ENCODE data around the gene ZNF576.
"Not testable (repeated sequence)": the region's sequence is repeated elsewhere in the genome, so short reads cannot be mapped to it uniquely, and the experiment has no call there.

The ZNF576 gene

DNA sequence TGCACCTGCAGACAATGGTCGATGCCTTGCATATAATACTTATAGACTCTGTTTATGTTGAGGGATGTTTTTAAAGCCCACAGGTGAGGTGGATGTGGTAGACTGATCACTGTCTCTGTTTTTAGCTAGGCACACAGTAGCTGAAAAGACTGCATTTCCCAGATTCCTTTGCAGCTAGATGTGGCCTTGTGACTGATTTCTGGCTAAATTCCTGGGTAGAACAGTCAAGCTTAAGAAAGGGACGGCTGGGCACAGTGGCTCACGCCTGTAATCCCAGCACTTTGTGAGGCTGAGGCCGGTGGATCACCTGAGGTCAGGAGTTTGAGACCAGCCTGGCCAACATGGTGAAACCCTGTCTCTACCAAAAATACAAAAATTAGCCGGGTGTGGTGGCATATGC, 3.9 kb downstream of the ZNF576 start:
- not testable (repeated sequence) for DNase-seq

GRCh38 chr19:43605875-43606568, 9.6 kb downstream of the ZNF576 start:
- no peak for DNase-seq

- DNase-seq = no peak
Observed at GRCh38 chr19:43606569-43607229, 10.3 kb downstream of the ZNF576 start.

- DNase-seq = no peak
Observed at GRCh38 chr19:43607238-43608205, 11.1 kb downstream of the ZNF576 start.

GRCh38 chr19:43609872-43610271, 13.5 kb downstream of the ZNF576 start:
- DNase-seq = no peak

DNA sequence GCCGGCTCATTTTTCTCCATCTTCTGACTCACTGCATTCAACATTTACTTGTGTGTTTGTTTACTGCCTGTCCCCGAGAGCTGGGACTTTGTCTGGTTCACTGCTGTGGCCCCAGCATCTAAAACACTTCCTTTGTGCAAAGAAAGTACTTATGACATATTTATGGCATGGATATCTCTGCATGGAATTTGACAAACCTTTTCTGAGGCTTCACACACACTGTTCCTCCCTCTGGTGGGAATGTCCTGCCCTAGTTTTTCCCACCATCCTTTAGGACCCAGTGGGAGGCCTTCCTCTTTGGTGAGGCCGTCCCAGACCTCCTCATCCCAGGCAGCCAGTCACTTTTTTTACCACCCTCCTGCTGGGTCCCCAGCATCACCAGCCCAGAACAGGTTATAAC, 14.1 kb downstream of the ZNF576 start:
- DNase-seq = no peak

DNA sequence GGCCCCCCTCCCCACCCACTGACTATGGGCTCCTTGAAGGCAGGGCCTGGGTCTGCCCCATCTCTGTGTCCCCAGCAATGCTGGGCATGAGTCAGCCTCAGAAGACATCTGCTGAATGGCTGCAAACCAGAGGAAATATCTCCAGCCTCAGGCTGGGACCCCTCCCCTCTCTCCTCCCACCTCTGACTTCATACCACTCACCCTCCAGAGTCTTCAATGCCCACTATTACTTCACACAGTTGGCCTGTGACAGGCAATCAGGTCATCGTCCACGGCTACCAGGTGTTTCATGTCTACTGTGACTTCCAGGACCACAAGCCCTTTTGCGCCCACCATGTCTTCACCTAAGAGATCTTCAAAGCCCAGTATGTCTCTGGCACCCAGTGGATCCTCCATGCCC, 15.4 kb downstream of the ZNF576 start, which contains the start of gene SRRM5:
Gene SRRM5, plus strand, starts transcription at position 301 of the 400 bp plus-strand sequence. Its CDS starts 34 bp downstream, at position 335.
- no peak for DNase-seq

DNA sequence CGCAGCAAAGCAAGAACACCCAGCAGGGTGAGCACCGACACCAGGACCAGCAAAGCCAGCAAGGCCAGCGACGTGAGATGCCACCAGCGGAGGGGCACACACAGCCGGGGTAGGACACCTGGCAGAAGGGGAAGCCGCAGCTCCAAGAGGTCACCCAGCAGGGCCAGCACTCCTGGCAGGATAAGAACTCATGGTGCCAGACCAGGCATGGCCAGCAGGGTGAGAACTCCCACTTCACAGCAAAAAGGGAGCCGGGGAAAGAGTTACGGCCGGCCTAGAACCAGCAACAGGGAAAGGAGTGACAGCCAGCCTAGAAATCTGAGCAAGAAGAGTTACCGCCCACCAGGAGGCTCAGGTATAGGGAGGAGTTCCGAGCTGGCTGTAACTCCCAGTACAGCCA, 16.0 kb downstream of the ZNF576 start:
- DNase-seq = no peak

GRCh38 chr19:43616306-43616705, 19.9 kb downstream of the ZNF576 start:
- no peak for DNase-seq

GRCh38 chr19:43616954-43617353, 20.6 kb downstream of the ZNF576 start:
- DNase-seq = no peak

- DNase-seq = peak; percentile 75
Observed at GRCh38 chr19:43618921-43619261, 22.5 kb downstream of the ZNF576 start.

GRCh38 chr19:43619262-43620060, 23.1 kb downstream of the ZNF576 start, which contains the start of gene ZNF428:
Gene ZNF428 (minus strand): TSS chr19:43619629. CDS start chr19:43614304, 5,325 bp downstream.
- DNase-seq = peak; percentile 80

DNA sequence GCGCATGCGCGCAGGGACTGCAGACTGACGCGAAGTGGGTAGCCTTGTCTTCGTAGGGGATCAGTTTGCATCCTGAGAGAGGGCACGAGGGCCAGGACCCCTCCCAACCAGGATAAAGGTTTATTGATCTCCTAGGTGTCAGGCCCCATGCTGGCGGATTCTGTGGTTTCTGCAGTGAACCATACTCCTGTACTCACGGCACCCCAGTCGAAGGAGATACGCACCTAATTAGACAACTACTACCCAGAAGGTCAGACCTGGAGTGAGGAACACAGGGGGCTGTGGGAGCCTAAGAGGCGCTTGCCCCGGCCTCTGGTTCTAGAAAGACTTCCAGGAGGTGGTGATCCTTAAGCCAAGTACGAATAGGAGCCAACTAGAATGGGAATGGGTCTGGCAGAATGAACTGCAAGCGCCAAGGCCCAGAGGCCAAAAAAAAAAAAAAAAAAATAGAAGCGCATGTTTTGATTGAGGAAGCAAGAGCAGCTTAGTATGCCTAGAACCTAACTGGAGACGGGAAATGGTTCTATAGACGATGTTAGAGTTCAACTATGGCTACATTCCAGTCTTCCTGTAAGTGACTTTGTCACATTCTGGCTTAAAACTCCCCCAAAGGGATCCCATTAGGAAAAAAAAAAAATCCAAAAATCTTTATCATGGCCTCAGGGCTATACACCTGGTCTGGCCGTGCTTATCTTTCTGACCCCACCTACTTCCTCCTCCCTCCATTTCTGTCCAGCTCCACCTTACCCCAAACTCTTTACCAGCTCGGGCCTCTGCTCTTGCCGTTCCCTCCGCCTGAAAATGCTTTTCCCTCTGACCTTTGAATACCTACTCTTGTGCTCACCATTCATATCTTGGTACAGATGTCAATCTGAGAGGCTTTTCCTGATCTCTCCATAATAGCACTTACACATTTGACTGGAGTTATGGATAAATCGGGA, 23.9 kb downstream of the ZNF576 start:
- DNase-seq = no peak

- DNase-seq = no peak
Observed at GRCh38 chr19:43622070-43622469, 25.7 kb downstream of the ZNF576 start.

DNA sequence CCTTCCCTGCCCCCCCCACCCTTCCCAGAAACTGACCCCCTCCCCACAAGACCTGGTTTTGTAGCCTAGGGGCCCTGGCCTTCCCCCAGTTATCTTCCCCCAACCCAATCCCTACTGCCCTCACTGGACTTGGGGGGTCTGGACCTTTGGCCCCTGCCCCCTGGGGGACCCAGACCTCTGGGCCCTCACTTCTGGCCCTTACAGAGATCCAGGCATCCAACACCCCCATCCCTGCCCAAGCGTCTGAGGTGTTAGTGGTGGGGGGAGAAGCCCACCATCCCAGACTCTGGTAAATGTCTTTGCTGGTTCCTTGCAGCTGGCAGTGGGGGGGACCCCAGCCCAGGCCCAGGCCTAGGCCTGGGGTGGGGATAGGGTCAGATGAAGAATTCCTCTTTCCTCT, 26.6 kb downstream of the ZNF576 start:
- DNase-seq = no peak

DNA sequence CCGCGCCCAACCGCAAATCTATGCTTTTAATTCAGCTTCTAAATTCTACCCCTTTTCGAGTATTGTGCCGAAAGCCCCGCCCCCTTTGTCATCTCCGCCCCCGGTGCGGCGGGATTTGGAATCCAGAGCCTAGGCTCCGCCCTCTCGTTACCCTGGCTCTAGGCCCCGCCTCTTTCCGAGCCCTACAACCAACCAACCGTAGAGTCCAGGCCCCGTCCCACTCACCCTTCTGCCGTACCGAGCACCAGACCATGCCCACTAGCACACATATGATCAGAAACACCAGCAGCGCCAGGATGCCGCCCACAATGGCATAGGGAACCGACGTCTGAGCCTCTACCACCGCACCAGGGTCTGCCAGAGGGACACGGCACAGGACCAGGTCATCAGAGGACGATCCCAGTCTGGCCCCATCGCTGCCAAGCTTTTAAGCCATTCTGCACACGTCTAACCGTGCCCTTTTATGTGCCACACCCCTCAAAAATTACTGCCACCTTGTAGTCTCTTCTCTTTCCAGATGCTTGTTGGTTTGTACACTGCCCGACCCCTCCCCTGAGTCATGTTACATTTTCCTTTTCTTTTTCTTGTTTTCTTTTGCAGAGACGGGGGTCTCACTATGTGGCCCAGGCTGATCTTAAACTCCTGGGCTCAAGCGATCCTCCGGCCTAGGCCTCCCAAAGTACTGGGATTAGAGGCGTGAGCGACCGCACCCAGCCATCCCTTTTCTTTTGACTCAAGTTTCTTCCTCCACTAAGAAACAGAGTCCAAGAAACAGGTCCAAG, 27.7 kb downstream of the ZNF576 start:
- DNase-seq = no peak

DNA sequence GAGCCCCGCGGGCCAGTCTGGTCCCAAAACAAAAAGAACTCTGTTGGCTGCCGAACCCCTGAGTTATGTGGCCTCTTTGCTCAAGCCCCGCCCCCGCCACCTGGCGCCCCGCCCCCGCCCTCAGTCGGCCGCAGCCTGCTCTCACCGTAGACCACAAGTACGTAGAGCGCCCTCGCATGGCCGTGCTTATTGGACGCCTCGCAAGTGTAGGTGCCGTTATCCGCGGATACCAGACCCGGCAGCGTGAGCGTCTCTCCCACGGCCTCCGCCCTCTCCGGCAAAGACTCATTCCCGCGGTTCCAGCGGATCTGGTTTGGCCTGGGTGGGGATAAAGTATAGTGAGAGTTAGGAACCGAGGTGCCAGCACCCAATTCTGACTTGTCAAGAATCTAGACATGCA, 28.5 kb downstream of the ZNF576 start:
- no peak for DNase-seq

GRCh38 chr19:43625918-43626579, 29.7 kb downstream of the ZNF576 start:
- DNase-seq = no peak

DNA sequence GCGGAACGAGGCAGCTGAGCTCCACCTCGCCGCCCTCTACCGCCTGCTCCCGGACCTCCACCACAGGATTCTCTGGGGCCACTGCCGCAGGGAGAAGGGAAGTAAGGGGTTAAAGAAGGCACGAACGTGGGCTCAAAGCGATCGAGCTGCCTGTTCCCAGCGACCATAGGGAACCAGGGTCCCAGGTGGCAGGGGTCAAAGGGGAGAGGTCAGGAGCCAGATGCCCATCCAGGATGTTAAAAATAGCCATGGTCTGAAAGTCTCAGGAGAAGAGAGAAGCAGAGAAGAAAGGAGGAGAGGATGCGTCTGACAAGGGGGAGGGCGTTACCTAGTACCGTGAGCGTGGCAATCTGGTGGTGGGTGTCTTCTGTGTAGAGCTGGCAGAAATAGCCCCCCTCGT, 30.4 kb downstream of the ZNF576 start:
- DNase-seq = no peak
